OCI-LY3 (cell line): ENCODE data around the gene UNCX.

Experiments used
- EZH2phosphoT487 ChIP-seq: fragments of 200-600 bp; shearing (Covaris generic); IDR thresholded peaks from 2 replicates; pipeline ENCODE4 v1.6.1; 2018; ENCODE audit warnings: antibody characterized with exemption, mixed run types, low read depth
- TF ChIP-seq, protein P1 (sequence below): fragments of 200-600, 300-600 bp; sonication (generic); IDR thresholded peaks from 2 replicates; pipeline ENCODE4 v1.5.1; 2014; ENCODE audit warnings: antibody characterized with exemption, low read length, low read depth

GRCh38 chr7:1210979-1211608 is 21.6 kb upstream of the UNCX start:
- TF ChIP-seq, protein P1, sequence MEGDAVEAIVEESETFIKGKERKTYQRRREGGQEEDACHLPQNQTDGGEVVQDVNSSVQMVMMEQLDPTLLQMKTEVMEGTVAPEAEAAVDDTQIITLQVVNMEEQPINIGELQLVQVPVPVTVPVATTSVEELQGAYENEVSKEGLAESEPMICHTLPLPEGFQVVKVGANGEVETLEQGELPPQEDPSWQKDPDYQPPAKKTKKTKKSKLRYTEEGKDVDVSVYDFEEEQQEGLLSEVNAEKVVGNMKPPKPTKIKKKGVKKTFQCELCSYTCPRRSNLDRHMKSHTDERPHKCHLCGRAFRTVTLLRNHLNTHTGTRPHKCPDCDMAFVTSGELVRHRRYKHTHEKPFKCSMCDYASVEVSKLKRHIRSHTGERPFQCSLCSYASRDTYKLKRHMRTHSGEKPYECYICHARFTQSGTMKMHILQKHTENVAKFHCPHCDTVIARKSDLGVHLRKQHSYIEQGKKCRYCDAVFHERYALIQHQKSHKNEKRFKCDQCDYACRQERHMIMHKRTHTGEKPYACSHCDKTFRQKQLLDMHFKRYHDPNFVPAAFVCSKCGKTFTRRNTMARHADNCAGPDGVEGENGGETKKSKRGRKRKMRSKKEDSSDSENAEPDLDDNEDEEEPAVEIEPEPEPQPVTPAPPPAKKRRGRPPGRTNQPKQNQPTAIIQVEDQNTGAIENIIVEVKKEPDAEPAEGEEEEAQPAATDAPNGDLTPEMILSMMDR, result no peak
- no peak for TF ChIP-seq EZH2phosphoT487
